ENCODE results near the gene CDK5. TPM values are rescaled to one million over a fixed set of nuclear protein-coding genes. Genes with fewer than 3 reads are reported as not detected.

CDK5 gene
- total and polyA plus RNA-seq, 9 of the 15 experiments (the other 6 are each of a cell fraction or from before 2014, with no cell fraction given), result 3.2 to 38.0 (median 27.5) TPM

DNA sequence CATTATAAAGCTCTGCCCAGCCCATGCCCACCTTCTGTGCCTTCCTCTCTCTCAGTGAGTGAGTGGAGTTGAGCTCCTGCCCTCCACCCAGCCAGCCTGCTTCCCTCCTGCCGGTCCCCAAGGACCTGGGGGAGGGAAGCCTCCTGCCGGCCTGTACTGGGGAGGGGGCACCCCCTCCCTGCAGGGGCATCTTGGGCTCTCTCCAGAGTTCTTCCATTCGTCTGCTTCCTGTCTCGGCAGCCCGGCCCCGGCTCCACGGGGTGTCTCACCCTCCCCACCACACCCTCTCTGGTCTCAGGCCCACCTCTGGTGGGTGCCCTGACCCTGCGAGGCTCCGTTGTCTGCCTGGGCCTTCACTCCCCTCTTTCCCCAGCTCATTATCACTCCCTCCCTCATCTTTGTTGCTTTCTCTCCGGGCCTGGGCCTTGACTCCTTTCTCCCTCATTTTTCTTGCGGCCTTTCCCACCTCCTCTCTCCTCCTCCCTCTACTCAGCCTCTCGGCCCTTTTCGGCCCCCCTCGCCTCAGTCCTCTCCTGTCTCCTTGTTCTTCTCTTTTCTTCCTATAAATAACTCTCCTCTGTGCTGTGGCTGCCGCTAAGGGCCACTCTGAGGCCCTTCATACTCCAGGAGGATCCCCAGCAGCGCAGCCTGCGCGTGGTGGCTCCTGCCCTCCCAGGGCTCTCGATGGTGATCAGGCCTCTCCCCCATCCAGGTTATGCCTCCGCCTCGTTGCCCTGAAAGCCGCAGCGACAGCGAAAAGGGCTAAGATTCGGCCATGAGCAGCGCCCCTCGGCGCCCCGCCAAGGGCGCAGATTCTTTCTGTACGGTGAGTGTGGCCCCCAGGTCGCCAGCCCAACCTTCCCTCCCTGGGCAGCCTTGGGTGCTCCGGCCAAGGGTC is 3.8 kb upstream of the CDK5 start (continued):
- TF ChIP-seq E2F1 (CRISPR knock-in tag; IDR thresholded peaks at IDR 0.05) (0 out of 2 replicates have a peak, but pooled peaks have one; percentile 26), ZNF511 (CRISPR knock-in tag; IDR thresholded peaks at IDR 0.05) (peak; percentile 84), TOE1 (IDR thresholded peaks at IDR 0.05; ENCODE audit: borderline replicate concordance) (no peak), TOE1 (CRISPR knock-in tag; IDR thresholded peaks at IDR 0.05; ENCODE audit: borderline replicate concordance, low read depth) (no peak), RBM14 (IDR thresholded peaks at IDR 0.05; ENCODE audit: borderline replicate concordance, insufficient read depth, low read depth, low read length) (0 out of 2 replicates have a peak, but pooled peaks have one; percentile 50), MBD2 (IDR thresholded peaks at IDR 0.05; ENCODE audit: borderline replicate concordance, low read depth) (no peak), HNRNPUL1 (IDR thresholded peaks at IDR 0.05; ENCODE audit: low read length) (no peak), CBFB (CRISPR knock-in tag; IDR thresholded peaks at IDR 0.05) (0 out of 2 replicates have a peak, but pooled peaks have one; percentile 3), SMARCA4 (IDR thresholded peaks at IDR 0.05) (peak; percentile 47; the same call in 1 of the 2 replicates), FOS (IDR thresholded peaks at IDR 0.05; ENCODE audit: extremely low read depth, insufficient read length) (no peak), FOXP1 (CRISPR knock-in tag; IDR thresholded peaks at IDR 0.05) (no peak), TCF7L2 (IDR thresholded peaks at IDR 0.05; ENCODE audit: low read depth, low read length) (no peak), HDAC1 (IDR thresholded peaks at IDR 0.05) (peak in 1 of 2 experiments; percentile 61; a peak in 1 of 4 replicates), SNRNP70 (optimal IDR thresholded peaks at IDR 0.05; ENCODE audit: low read depth, low read length) (no peak), BHLHE40 (IDR thresholded peaks at IDR 0.05; ENCODE audit: low read length) (no peak), HMGN3 (IDR thresholded peaks at IDR 0.05; ENCODE audit: borderline replicate concordance, extremely low read depth, insufficient read length, low read depth, low read length) (no peak), IRF1 (CRISPR knock-in tag; IDR thresholded peaks at IDR 0.05; ENCODE audit: borderline replicate concordance) (no peak), BCOR (IDR thresholded peaks at IDR 0.05) (peak; percentile 33; the same call in 1 of the 2 replicates)
- TF ChIP-seq, protein P1, sequence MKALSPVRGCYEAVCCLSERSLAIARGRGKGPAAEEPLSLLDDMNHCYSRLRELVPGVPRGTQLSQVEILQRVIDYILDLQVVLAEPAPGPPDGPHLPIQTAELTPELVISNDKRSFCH (CRISPR knock-in tag; IDR thresholded peaks at IDR 0.05), result no peak
- TF ChIP-seq, protein P1 (tag; IDR thresholded peaks at IDR 0.05), result no peak; the same call in 1 of the 2 replicates
- TF ChIP-seq, protein P2, sequence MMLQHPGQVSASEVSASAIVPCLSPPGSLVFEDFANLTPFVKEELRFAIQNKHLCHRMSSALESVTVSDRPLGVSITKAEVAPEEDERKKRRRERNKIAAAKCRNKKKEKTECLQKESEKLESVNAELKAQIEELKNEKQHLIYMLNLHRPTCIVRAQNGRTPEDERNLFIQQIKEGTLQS (IDR thresholded peaks at IDR 0.05), result no peak
- TF ChIP-seq, protein P2 (CRISPR knock-in tag; conservative IDR thresholded peaks at IDR 0.05), result 0 out of 2 replicates have a peak, but pooled peaks have one; percentile 53
- TF ChIP-seq, protein P3, sequence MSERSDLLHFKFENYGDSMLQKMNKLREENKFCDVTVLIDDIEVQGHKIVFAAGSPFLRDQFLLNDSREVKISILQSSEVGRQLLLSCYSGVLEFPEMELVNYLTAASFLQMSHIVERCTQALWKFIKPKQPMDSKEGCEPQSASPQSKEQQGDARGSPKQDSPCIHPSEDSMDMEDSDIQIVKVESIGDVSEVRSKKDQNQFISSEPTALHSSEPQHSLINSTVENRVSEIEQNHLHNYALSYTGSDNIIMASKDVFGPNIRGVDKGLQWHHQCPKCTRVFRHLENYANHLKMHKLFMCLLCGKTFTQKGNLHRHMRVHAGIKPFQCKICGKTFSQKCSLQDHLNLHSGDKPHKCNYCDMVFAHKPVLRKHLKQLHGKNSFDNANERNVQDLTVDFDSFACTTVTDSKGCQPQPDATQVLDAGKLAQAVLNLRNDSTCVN (CRISPR knock-in tag; IDR thresholded peaks at IDR 0.05), result peak; percentile 47; the same call in 1 of the 2 replicates

All from K562 (cell line).